ENCODE measurements around the gene GALR2. TPM values are rescaled to one million over a fixed set of nuclear protein-coding genes. Genes with fewer than 3 reads are reported as not detected.

The GALR2 gene
- total RNA-seq, 2 experiments from 2014 or later: 2.5 to 2.7 TPM

DNA sequence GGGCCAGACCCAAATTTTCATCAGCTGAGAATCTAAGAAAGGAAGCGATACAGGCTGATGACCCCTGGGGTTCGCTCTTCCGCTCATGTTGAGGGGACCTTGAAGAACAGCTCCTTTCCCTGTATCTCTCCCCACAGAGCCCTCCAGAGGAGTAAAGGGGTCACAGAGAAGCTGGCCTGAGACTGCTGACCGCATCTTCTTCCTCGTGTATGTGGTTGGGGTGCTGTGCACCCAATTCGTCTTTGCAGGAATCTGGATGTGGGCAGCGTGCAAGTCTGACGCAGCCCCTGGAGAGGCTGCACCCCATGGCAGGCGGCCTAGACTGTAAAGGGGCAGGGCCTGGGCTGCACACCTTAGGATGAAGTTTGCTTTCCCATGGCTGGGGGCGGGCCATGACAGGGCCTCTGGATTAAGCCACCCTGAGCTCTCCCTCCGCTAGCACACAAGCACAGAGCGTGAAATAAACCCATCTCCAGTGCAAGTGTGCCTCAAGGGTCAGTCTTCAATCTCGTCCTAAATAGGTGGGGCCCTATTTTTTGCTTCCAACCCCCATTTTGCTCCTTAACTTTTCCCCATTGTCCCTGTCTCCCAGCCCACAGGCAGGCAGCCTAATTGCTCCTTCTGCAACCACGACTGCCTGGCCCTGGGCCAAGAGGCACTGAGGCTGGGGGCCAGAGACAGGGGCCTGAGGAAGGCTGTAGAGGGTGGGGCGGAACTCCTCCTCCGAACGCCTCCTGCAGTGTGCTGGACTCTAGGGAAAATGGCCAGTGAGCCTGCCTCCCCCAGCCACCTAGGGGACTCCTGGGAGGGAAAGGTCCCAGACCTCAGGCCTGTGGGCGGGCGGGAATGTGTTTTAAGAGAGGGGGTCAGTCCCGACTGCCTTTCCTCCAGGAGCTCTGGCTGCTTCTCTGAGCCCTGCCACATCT, 8.0 kb downstream of the GALR2 start:
- no peaks in the 10 kb centered on the region for H3K9me3 Mint-ChIP-seq
- no peak overlapping the region for H3K4me3 Mint-ChIP-seq
- peaks cover 13% of the 10 kb centered on the region for H3K27me3 Mint-ChIP-seq
- H3K36me3 Mint-ChIP-seq: peaks cover 2% of the 10 kb centered on the region
- peaks cover 10% of the 10 kb centered on the region for H3K4me1 Mint-ChIP-seq
- DNase-seq: no peak
- no peak overlapping the region for H3K27ac Mint-ChIP-seq

GRCh38 chr17:76083536-76084182, 9.1 kb downstream of the GALR2 start:
- peaks cover 3% of the 10 kb centered on the region for H3K27me3 Mint-ChIP-seq
- H3K4me1 Mint-ChIP-seq: peaks cover 7% of the 10 kb centered on the region
- no peak overlapping the region for H3K4me3 Mint-ChIP-seq
- no peak overlapping the region for H3K27ac Mint-ChIP-seq
- H3K36me3 Mint-ChIP-seq: peaks cover 2% of the 10 kb centered on the region
- H3K9me3 Mint-ChIP-seq: no peaks in the 10 kb centered on the region
- no peak for DNase-seq

- Mint-ChIP-seq H3K4me3 (no peak overlapping the region), H3K27ac (no peak overlapping the region), H3K4me1 (no peaks in the 10 kb centered on the region), H3K9me3 (no peaks in the 10 kb centered on the region), H3K36me3 (peaks cover 2% of the 10 kb centered on the region), H3K27me3 (no peaks in the 10 kb centered on the region)
- no peak for DNase-seq
Measured at GRCh38 chr17:76085066-76085730, 10.6 kb downstream of the GALR2 start.

DNA sequence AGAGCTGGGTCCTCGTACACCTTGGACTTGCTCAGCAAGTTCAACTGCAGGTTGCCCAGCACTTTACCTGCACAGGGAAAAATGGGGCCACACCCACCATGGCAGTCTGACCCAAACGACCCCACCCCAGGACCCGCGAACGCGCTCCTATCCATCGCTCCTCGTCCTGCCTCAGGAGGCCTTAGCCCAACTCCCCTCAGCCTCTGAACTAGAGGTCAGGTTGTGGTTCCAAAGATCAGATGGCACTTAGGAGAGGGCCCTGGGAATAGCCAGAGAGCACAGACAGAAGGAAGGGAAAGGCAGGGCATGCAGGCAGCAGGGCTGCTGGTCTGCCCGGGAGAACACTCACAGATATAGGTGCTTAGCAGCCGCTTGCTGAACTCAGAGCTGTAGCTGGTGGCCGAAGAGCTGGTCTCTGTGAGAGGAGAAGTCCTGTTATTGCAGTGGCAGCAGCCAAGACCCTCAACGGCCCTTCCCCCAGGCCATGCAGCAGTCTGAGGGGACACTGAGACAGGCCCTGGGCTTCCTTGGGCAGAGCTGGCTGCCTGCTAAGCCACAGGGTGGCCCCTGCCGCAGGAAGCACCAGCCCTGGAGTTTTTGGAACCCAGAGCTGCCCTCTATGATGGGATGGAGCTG, 11.3 kb downstream of the GALR2 start:
- no peak overlapping the region for H3K27ac Mint-ChIP-seq

DNA sequence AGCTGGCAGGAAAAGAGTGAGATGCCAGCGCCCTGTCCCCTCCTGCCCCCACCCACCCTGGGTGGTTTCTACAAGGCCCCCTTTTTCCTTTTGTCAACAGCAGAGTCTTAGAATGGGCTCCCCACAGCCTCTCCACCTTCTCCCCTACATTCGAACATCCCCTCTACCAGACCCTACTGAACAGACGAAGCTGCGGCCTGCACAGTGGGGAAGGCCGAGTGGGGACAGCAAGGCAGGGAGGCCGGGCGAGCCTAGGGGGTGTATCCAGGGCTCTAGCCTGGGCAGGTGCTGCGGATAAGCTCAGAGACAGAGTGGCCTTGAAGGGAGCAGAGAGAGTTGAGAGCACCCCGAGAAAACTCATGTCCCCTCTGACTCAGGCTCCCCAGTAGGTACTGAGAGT, 11.8 kb downstream of the GALR2 start:
- Mint-ChIP-seq H3K27me3 (no peaks in the 10 kb centered on the region), H3K27ac (no peak overlapping the region), H3K4me1 (no peaks in the 10 kb centered on the region), H3K36me3 (peaks cover 2% of the 10 kb centered on the region), H3K9me3 (no peaks in the 10 kb centered on the region), H3K4me3 (no peak overlapping the region)
- DNase-seq: no peak

More for the DNA sequence above, 11.3 kb downstream of the GALR2 start:
- peaks cover 2% of the 10 kb centered on the region for H3K36me3 Mint-ChIP-seq
- no peak for DNase-seq
- no peak overlapping the region for H3K4me3 Mint-ChIP-seq
- no peaks in the 10 kb centered on the region for H3K4me1 Mint-ChIP-seq
- H3K9me3 Mint-ChIP-seq: no peaks in the 10 kb centered on the region
- no peaks in the 10 kb centered on the region for H3K27me3 Mint-ChIP-seq

DNA sequence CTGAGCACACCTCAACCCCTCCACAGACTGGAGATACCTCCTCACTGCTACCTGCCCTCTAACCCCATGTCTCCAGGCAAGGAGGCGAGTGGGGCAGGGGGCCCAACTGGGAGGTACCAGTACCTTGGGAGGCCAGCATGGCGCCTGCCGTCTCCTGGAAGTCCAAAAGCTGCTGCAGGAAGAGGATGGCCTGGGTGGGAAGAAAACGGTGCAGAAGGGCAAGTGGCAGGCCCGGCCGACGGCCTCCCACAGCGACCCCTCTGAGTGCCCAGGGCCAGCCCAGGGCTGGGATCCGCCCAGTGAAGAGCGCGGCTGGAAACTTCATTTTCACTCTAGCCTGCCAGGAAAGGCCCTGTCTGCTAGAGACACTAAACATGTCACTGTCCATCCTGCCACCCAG, 12.9 kb downstream of the GALR2 start:
- H3K27me3 Mint-ChIP-seq: no peaks in the 10 kb centered on the region
- no peaks in the 10 kb centered on the region for H3K4me1 Mint-ChIP-seq
- peaks cover 4% of the 10 kb centered on the region for H3K36me3 Mint-ChIP-seq
- no peak for DNase-seq
- no peak overlapping the region for H3K27ac Mint-ChIP-seq
- no peaks in the 10 kb centered on the region for H3K9me3 Mint-ChIP-seq
- H3K4me3 Mint-ChIP-seq: no peak overlapping the region

GRCh38 chr17:76088041-76088867, 13.7 kb downstream of the GALR2 start:
- H3K9me3 Mint-ChIP-seq: no peaks in the 10 kb centered on the region
- no peaks in the 10 kb centered on the region for H3K4me1 Mint-ChIP-seq
- DNase-seq: no peak
- peaks cover 4% of the 10 kb centered on the region for H3K36me3 Mint-ChIP-seq
- H3K4me3 Mint-ChIP-seq: no peak overlapping the region
- H3K27ac Mint-ChIP-seq: no peak overlapping the region
- no peaks in the 10 kb centered on the region for H3K27me3 Mint-ChIP-seq

DNA sequence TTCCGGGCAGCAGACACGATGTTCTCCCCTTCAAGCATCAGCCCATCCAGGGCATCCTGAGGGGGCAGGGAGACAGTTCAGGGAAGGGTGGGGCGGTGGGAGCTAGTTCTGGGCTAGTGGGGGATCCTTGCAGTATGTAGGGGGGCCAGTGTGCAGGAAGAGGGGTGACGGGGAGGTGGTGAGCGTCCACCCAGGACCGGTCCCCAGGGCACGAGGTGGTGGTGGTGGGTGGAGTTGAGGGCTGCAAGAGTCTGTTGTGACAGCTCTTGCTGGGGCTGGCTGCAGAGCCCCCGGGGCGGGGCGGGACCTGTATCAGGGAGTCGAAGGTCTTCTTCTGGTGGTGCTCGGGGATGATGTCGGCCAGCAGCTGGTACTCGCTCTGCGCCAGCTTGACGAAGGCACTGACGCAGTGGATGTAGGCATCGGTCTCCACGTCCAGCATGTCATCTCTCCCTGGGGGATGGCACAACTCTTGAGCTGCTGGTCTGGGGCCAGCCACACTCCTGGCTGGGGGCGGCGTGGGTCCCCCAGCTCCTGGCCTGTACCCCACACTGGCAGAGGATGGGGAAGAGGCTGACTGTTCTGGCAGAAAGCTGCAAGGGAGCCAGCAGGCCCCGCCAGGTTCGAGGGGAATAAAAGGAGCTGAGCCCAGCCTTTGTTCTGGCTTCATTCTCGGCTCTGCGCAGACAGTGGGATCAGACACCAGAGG, 14.4 kb downstream of the GALR2 start:
- H3K9me3 Mint-ChIP-seq: no peaks in the 10 kb centered on the region
- no peak overlapping the region for H3K27ac Mint-ChIP-seq
- H3K36me3 Mint-ChIP-seq: peaks cover 4% of the 10 kb centered on the region
- H3K4me1 Mint-ChIP-seq: no peaks in the 10 kb centered on the region
- DNase-seq: no peak
- H3K4me3 Mint-ChIP-seq: no peak overlapping the region
- H3K27me3 Mint-ChIP-seq: no peaks in the 10 kb centered on the region

- Mint-ChIP-seq H3K27me3 (no peaks in the 10 kb centered on the region), H3K27ac (peak overlapping the region; percentile 34), H3K9me3 (no peaks in the 10 kb centered on the region), H3K36me3 (peaks cover 4% of the 10 kb centered on the region), H3K4me1 (no peaks in the 10 kb centered on the region), H3K4me3 (no peak overlapping the region)
- no peak for DNase-seq
Measured at GRCh38 chr17:76089680-76090516, 15.3 kb downstream of the GALR2 start.

- DNase-seq: no peak
- Mint-ChIP-seq H3K4me3 (no peak overlapping the region), H3K9me3 (no peaks in the 10 kb centered on the region), H3K27me3 (no peaks in the 10 kb centered on the region), H3K27ac (no peak overlapping the region), H3K4me1 (no peaks in the 10 kb centered on the region), H3K36me3 (peaks cover 5% of the 10 kb centered on the region)
Measured at GRCh38 chr17:76090517-76091129, 16.0 kb downstream of the GALR2 start.

DNA sequence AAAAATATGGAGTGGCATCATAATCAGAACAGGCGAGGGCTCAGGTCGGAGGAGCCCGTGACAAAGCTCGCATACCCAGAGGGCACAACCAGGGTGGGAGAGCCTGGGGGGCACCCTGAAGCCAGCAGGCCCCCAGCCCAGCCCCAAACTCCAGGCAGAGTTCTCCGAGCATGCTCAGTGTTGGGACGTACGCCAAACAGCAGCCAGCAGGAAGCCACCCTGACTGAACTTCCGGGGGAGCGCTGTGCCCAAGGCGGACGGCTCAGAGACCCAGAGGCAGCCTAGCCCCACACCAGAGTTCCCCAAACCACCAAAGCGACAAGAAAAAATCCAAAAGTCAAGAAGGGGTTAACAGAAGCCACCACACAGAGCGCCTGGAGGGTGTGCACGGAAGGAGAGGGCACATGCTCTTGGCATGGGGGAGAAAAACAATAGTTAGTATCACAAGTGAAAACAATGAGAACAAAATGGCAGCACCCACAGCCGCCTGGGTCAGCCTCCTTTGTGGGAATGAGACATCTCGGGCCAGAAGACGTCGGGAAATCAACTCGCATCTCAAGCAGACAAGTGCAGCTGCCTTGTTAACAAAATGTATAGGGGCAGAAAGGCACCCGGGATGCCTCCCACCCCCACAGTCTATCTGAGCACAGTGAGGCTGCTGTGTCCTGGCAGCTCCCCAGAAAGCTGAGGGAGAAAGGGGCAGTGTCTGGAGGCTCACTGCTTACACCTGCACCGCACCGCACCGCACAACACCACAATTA, 17.1 kb downstream of the GALR2 start:
- H3K9me3 Mint-ChIP-seq: no peaks in the 10 kb centered on the region

More for the DNA sequence above, 17.1 kb downstream of the GALR2 start:
- Mint-ChIP-seq H3K4me1 (no peaks in the 10 kb centered on the region), H3K36me3 (peaks cover 9% of the 10 kb centered on the region), H3K27me3 (no peaks in the 10 kb centered on the region), H3K27ac (peak overlapping the region; percentile 67), H3K4me3 (peak overlapping the region; percentile 36)
- DNase-seq: no peak

Data from activated naive CD8-positive, alpha-beta T cell treated with anti-CD3 and anti-CD28 coated beads for 36 hours (primary cell).